Glomerular endothelial cell (primary cell): Measurements from ENCODE around the gene OR2Z1. TPM values are rescaled to one million over a fixed set of nuclear protein-coding genes. Genes with fewer than 3 reads are reported as not detected.

Experiments
- DNase-seq: peaks from one replicate; pipeline ENCODE4 v3.0.0-alpha.2; 2011; ENCODE audit warnings: low read depth, low spot score; ENCODE audit errors: extremely low read depth
- total RNA-seq: library from RNA; depleted of rRNA; stranded (reverse); fragments of >200 nt; gene quantifications from 2 replicates; pipeline ENCODE4 v1.2.3, GENCODE V29; 2015

The OR2Z1 gene
- total RNA-seq = not detected in 2 replicates

GRCh38 chr19:8721334-8721733 lies at the start of gene OR2Z1:
Gene OR2Z1, plus strand, starts transcription at chr19:8721634. Its CDS starts 9,395 bp downstream, at chr19:8731029.
- no peak for DNase-seq

GRCh38 chr19:8673276-8673891 lies 48.0 kb upstream of the OR2Z1 start:
- DNase-seq = no peak

GRCh38 chr19:8675066-8675465 lies 46.4 kb upstream of the OR2Z1 start:
- no peak for DNase-seq

GRCh38 chr19:8678244-8678807 lies 43.1 kb upstream of the OR2Z1 start:
- no peak for DNase-seq

- DNase-seq = no peak
Observed at GRCh38 chr19:8680676-8681344, 40.6 kb upstream of the OR2Z1 start.

- no peak for DNase-seq
Observed at GRCh38 chr19:8681345-8682029, 39.9 kb upstream of the OR2Z1 start.

- DNase-seq = no peak
Observed at GRCh38 chr19:8682472-8682871, 39.0 kb upstream of the OR2Z1 start.

GRCh38 chr19:8682931-8683330 lies 38.5 kb upstream of the OR2Z1 start:
- DNase-seq = no peak

GRCh38 chr19:8684001-8684902 lies 37.2 kb upstream of the OR2Z1 start:
- DNase-seq = no peak

GRCh38 chr19:8686549-8686948 lies 34.9 kb upstream of the OR2Z1 start:
- no peak for DNase-seq

GRCh38 chr19:8688930-8689329 lies 32.5 kb upstream of the OR2Z1 start:
- no peak for DNase-seq

- DNase-seq = no peak
Observed at GRCh38 chr19:8690753-8691539, 30.5 kb upstream of the OR2Z1 start.

GRCh38 chr19:8695501-8695900 lies 25.9 kb upstream of the OR2Z1 start:
- DNase-seq = no peak

GRCh38 chr19:8695911-8696310 lies 25.5 kb upstream of the OR2Z1 start:
- no peak for DNase-seq

- no peak for DNase-seq
Observed at GRCh38 chr19:8696993-8697392, 24.4 kb upstream of the OR2Z1 start.

- DNase-seq = no peak
Observed at GRCh38 chr19:8697671-8698432, 23.6 kb upstream of the OR2Z1 start.

GRCh38 chr19:8698433-8699063 lies 22.9 kb upstream of the OR2Z1 start, which contains the start of gene ACTL9:
Gene ACTL9, minus strand, starts transcription at chr19:8698795. Its CDS starts 94 bp downstream, at chr19:8698701.
- DNase-seq = no peak

GRCh38 chr19:8699908-8700307 lies 21.5 kb upstream of the OR2Z1 start:
- no peak for DNase-seq

- DNase-seq = no peak
Observed at GRCh38 chr19:8700956-8701355, 20.5 kb upstream of the OR2Z1 start.
